ENCODE data around the gene STAB1. TPM values are rescaled to one million over a fixed set of nuclear protein-coding genes. Genes with fewer than 3 reads are reported as not detected.
A peak's percentile ranks its signal among the peaks of the same experiment; 100 is the strongest.

The STAB1 gene
- total and polyA plus RNA-seq, 3 donors from 2014 or later, result 41.7 to 71.9 (median 58.6) TPM

GRCh38 chr3:52458770-52459545 is 36.2 kb upstream of the STAB1 start:
- TF ChIP-seq POLR2A (IDR thresholded peaks at IDR 0.05), result no peak
- TF ChIP-seq CTCF (IDR thresholded peaks at IDR 0.05), result no peak
- Histone ChIP-seq H3K36me3 (ENCODE audit: low read depth, missing control alignments) (no peaks in the 10 kb centered on the region), H3K4me1 (peaks cover 22% of the 10 kb centered on the region), H3K27ac (no peak overlapping the region), H3K9me3 (no peaks in the 10 kb centered on the region), H3K4me3 (no peak overlapping the region), H3K27me3 (no peaks in the 10 kb centered on the region)
- no peak for DNase-seq
- 93 to 94% methylated on average over 12 to 14 of the region's 14 CpGs for WGBS, 2 donors
- intact Hi-C loops (cut with DNase I; ENCODE audit: low total_unique reads), result no loop called here

- no peak for DNase-seq
- Histone ChIP-seq H3K27ac (peak overlapping the region; percentile 28 to 48), H3K36me3 (ENCODE audit: low read depth, missing control alignments) (no peaks in the 10 kb centered on the region), H3K4me1 (peaks cover 18% of the 10 kb centered on the region), H3K4me3 (no peak overlapping the region), H3K27me3 (no peaks in the 10 kb centered on the region), H3K9me3 (no peaks in the 10 kb centered on the region)
- intact Hi-C loops (cut with DNase I; ENCODE audit: low total_unique reads), result no loop called here
- TF ChIP-seq POLR2A (IDR thresholded peaks at IDR 0.05) (no peak), CTCF (IDR thresholded peaks at IDR 0.05) (no peak)
- 67 to 69% methylated on average over 6 of the region's 6 CpGs for WGBS, 2 donors
These were observed 33.3 kb upstream of the STAB1 start for GRCh38 chr3:52461874-52462273.

- WGBS, 2 donors, result 72 to 91% methylated on average over 5 of the region's 5 CpGs
- Histone ChIP-seq H3K9me3 (no peaks in the 10 kb centered on the region), H3K4me3 (no peak overlapping the region), H3K27ac (peak overlapping the region in 1 of 2 donors; percentile 48), H3K27me3 (no peaks in the 10 kb centered on the region), H3K4me1 (peaks cover 21% of the 10 kb centered on the region), H3K36me3 (ENCODE audit: low read depth, missing control alignments) (no peaks in the 10 kb centered on the region)
- no peak for DNase-seq
- TF ChIP-seq CTCF (IDR thresholded peaks at IDR 0.05), result no peak
- TF ChIP-seq POLR2A (IDR thresholded peaks at IDR 0.05), result no peak
- intact Hi-C loops (cut with DNase I; ENCODE audit: low total_unique reads), result no loop called here
These were observed 31.7 kb upstream of the STAB1 start for GRCh38 chr3:52463416-52463815.

GRCh38 chr3:52468336-52468735 is 26.8 kb upstream of the STAB1 start:
- intact Hi-C loops (cut with DNase I; ENCODE audit: low total_unique reads), result no loop called here
- peak overlapping the region; percentile 81 to 84 for H3K27ac ChIP-seq
- DNase-seq, result no peak
- H3K36me3 ChIP-seq (ENCODE audit: low read depth, missing control alignments), result no peaks in the 10 kb centered on the region
- TF ChIP-seq CTCF (IDR thresholded peaks at IDR 0.05) (no peak), POLR2A (IDR thresholded peaks at IDR 0.05) (no peak)
- H3K9me3 ChIP-seq, result no peaks in the 10 kb centered on the region
- peaks cover 49% of the 10 kb centered on the region for H3K4me1 ChIP-seq
- 31 to 55% methylated on average over 9 of the region's 9 CpGs for WGBS, 2 donors
- H3K4me3 ChIP-seq, result no peak overlapping the region
- H3K27me3 ChIP-seq, result no peaks in the 10 kb centered on the region

GRCh38 chr3:52469001-52469400 is 26.1 kb upstream of the STAB1 start:
- intact Hi-C loops (cut with DNase I; ENCODE audit: low total_unique reads), result no loop called here
- H3K4me3 ChIP-seq, result no peak overlapping the region
- WGBS, 2 donors, result 43 to 47% methylated on average over 5 of the region's 5 CpGs
- no peaks in the 10 kb centered on the region for H3K9me3 ChIP-seq
- peaks cover 49% of the 10 kb centered on the region for H3K4me1 ChIP-seq
- no peak for TF ChIP-seq POLR2A (IDR thresholded peaks at IDR 0.05)
- no peak for TF ChIP-seq CTCF (IDR thresholded peaks at IDR 0.05)
- H3K36me3 ChIP-seq (ENCODE audit: low read depth, missing control alignments), result no peaks in the 10 kb centered on the region
- no peak for DNase-seq
- H3K27me3 ChIP-seq, result no peaks in the 10 kb centered on the region
- peak overlapping the region; percentile 81 to 84 for H3K27ac ChIP-seq

Data from testis (tissue), 3 donors.